Loucy (cell line): ENCODE measurements around the gene TOLLIP.
"Not testable (repeated sequence)": the region's sequence is repeated elsewhere in the genome, so short reads cannot be mapped to it uniquely, and the experiment has no call there.

ENCODE experiments used
- H2AFZ ChIP-seq: fragments of 200-600 bp; sonication (generic); 2 replicates; pipeline ENCODE4 v1.6.0; 2016; ENCODE audit warnings: antibody characterized with exemption, mild to moderate bottlenecking, low read length, moderate library complexity
- H3F3A ChIP-seq: fragments of 200-600 bp; 2 replicates; pipeline ENCODE4 v1.6.0; 2016; ENCODE audit warnings: antibody characterized with exemption, low read depth, mild to moderate bottlenecking
- H3K27me3 ChIP-seq: fragments of 200-600 bp; sonication (generic); 2 replicates; pipeline ENCODE4 v1.6.1; 2014; ENCODE audit warnings: low read length, mild to moderate bottlenecking; ENCODE audit not compliant: insufficient read depth, poor library complexity, severe bottlenecking
- H3K36me3 ChIP-seq: fragments of 200-600 bp; sonication (generic); 2 replicates; pipeline ENCODE4 v1.6.1; 2016; ENCODE audit warnings: low read length; ENCODE audit not compliant: insufficient read depth
- H3K4me1 ChIP-seq: fragments of 200-600 bp; sonication (generic); 2 replicates; pipeline ENCODE4 v1.5.1; 2014; ENCODE audit warnings: low read length, mild to moderate bottlenecking; ENCODE audit not compliant: insufficient read depth, poor library complexity, severe bottlenecking
- H3K4me2 ChIP-seq: fragments of 200-600 bp; sonication (generic); 2 replicates; pipeline ENCODE4 v1.6.0; 2014; ENCODE audit warnings: antibody characterized with exemption, low read length, low read depth, mild to moderate bottlenecking; ENCODE audit not compliant: poor library complexity, severe bottlenecking
- H3K4me3 ChIP-seq: fragments of 200-600 bp; sonication (generic); 2 replicates; pipeline ENCODE4 v1.5.1; 2014; ENCODE audit warnings: low read length, mild to moderate bottlenecking, mixed read lengths; ENCODE audit not compliant: poor library complexity, severe bottlenecking
- H3K79me2 ChIP-seq: fragments of 200-600 bp; sonication (generic); 2 replicates; pipeline ENCODE4 v1.6.1; 2014; ENCODE audit warnings: low read length; ENCODE audit not compliant: insufficient read depth
- H3K9ac ChIP-seq: fragments of 200-600 bp; sonication (generic); 2 replicates; pipeline ENCODE4 v1.6.0; 2014; ENCODE audit warnings: mild to moderate bottlenecking, low read depth, low read length, moderate library complexity; ENCODE audit not compliant: poor library complexity, severe bottlenecking
- H3K9me2 ChIP-seq: fragments of 200-600 bp; sonication (generic); replicated peaks from 2 replicates; pipeline ENCODE4 v1.6.1; 2016; ENCODE audit warnings: low read depth, low read length, mixed read lengths
- H3K9me3 ChIP-seq: fragments of 200-600 bp; sonication (generic); 2 replicates; pipeline ENCODE4 v1.6.1; 2014; ENCODE audit warnings: mild to moderate bottlenecking, antibody characterized with exemption, low read length, low read depth; ENCODE audit not compliant: insufficient read depth
- H4K20me1 ChIP-seq: fragments of 200-600 bp; sonication (generic); 2 replicates; pipeline ENCODE4 v1.6.0; 2014; ENCODE audit warnings: antibody characterized with exemption, low read length, mild to moderate bottlenecking; ENCODE audit not compliant: insufficient read depth, poor library complexity, severe bottlenecking
- EZH2phosphoT487 ChIP-seq: fragments of 200-600 bp; IDR thresholded peaks from 2 replicates; pipeline ENCODE4 v1.6.1; 2018; ENCODE audit warnings: antibody characterized with exemption, mild to moderate bottlenecking, moderate library complexity, borderline replicate concordance
- TF ChIP-seq, protein P1 (sequence below): fragments of 200-600 bp; sonication (generic); conservative IDR thresholded peaks from 2 replicates; pipeline ENCODE4 v1.5.1; 2014; ENCODE audit warnings: mild to moderate bottlenecking, antibody characterized with exemption, low read length

TOLLIP gene

DNA sequence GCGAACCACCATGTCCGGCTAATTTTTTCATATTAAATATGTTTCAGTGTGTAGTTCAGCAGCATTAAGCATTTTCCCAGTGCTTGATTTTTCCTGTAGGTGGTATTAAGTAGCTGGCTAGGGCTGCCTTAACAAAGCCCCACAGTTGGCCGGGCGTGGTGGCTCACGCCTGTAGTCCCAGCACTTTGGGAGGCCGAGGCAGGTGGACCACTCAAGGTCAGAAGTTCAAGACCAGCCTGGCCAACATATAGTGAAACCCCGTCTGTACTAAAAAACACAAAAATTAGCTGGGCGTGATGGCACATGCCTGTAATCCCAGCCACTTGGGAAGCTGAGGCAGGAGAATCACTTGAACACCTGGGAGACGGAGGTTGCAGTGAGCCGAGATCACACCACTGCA, 33.5 kb upstream of the TOLLIP start:
- no peaks in the 10 kb centered on the region for H3K36me3 ChIP-seq
- H3K9me2 ChIP-seq: no peaks in the 10 kb centered on the region
- H3K4me2 ChIP-seq: no peak overlapping the region
- H4K20me1 ChIP-seq: no peaks in the 10 kb centered on the region
- H3K79me2 ChIP-seq: no peaks in the 10 kb centered on the region
- no peak overlapping the region for H3K4me3 ChIP-seq
- TF ChIP-seq EZH2phosphoT487: no peak
- TF ChIP-seq, protein P1, sequence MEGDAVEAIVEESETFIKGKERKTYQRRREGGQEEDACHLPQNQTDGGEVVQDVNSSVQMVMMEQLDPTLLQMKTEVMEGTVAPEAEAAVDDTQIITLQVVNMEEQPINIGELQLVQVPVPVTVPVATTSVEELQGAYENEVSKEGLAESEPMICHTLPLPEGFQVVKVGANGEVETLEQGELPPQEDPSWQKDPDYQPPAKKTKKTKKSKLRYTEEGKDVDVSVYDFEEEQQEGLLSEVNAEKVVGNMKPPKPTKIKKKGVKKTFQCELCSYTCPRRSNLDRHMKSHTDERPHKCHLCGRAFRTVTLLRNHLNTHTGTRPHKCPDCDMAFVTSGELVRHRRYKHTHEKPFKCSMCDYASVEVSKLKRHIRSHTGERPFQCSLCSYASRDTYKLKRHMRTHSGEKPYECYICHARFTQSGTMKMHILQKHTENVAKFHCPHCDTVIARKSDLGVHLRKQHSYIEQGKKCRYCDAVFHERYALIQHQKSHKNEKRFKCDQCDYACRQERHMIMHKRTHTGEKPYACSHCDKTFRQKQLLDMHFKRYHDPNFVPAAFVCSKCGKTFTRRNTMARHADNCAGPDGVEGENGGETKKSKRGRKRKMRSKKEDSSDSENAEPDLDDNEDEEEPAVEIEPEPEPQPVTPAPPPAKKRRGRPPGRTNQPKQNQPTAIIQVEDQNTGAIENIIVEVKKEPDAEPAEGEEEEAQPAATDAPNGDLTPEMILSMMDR: no peak
- H3K27me3 ChIP-seq: no peaks in the 10 kb centered on the region
- H2AFZ ChIP-seq: no peak overlapping the region
- no peaks in the 10 kb centered on the region for H3F3A ChIP-seq
- no peaks in the 10 kb centered on the region for H3K9me3 ChIP-seq
- H3K9ac ChIP-seq: no peak overlapping the region
- no peaks in the 10 kb centered on the region for H3K4me1 ChIP-seq

DNA sequence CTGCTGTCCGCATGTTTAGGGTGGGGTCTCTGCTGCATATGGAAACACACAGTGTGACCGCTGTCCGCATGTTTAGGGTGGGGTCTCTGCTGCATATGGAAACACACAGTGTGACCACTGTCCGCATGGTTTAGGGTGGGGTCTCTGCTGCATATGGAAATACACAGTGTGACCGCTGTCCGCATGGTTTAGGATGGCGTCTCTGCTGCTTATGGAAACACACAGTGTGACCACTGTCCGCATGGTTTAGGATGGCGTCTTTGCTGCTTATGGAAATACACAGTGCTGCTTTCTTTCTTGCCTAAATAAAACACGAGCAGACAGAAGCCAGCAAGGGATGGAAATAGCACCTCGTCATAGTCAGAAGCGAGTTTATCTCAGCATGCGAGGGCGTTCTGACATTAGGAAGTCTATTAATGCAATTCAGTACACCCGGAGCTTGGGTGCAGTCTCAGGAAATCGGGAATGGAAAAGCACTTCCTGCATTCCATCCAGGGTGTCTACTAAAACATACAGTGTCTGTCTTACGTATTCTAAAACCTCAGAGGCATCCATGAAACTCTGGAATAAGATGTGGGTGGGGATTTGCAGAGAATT, 32.6 kb upstream of the TOLLIP start:
- no peak overlapping the region for H3K4me2 ChIP-seq

DNA sequence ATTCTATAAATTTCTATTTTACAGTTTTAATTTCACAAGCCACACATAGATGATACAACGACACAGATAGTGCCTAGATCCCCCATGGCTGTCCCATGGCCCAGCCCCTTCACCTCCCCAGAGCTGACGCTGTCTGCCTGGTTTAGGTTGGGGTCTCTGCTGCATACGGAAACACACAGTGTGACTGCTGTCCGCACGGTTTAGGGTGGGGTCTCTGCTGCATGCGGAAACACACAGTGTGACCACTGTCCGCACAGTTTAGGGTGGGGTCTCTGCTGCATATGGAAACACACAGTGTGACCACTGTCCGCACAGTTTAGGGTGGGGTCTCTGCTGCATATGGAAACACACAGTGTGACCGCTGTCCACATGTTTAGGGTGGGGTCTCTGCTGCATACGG, 31.8 kb upstream of the TOLLIP start:
- not testable (repeated sequence) for H3K9me2 ChIP-seq, H3K9me3 ChIP-seq, H3K36me3 ChIP-seq, H3K9ac ChIP-seq, H3K27me3 ChIP-seq, H3K4me3 ChIP-seq, H3F3A ChIP-seq, H3K4me1 ChIP-seq, H4K20me1 ChIP-seq, H3K79me2 ChIP-seq, H2AFZ ChIP-seq, H3K4me2 ChIP-seq

More for the DNA sequence above, 32.6 kb upstream of the TOLLIP start:
- H2AFZ ChIP-seq: no peak overlapping the region
- H3K79me2 ChIP-seq: no peaks in the 10 kb centered on the region
- no peak overlapping the region for H3K9ac ChIP-seq
- H3K4me1 ChIP-seq: no peaks in the 10 kb centered on the region
- H4K20me1 ChIP-seq: no peaks in the 10 kb centered on the region
- no peaks in the 10 kb centered on the region for H3F3A ChIP-seq
- H3K4me3 ChIP-seq: no peak overlapping the region
- H3K9me2 ChIP-seq: no peaks in the 10 kb centered on the region
- TF ChIP-seq, protein P1: no peak
- no peak for TF ChIP-seq EZH2phosphoT487
- no peaks in the 10 kb centered on the region for H3K9me3 ChIP-seq
- no peaks in the 10 kb centered on the region for H3K36me3 ChIP-seq
- H3K27me3 ChIP-seq: no peaks in the 10 kb centered on the region

DNA sequence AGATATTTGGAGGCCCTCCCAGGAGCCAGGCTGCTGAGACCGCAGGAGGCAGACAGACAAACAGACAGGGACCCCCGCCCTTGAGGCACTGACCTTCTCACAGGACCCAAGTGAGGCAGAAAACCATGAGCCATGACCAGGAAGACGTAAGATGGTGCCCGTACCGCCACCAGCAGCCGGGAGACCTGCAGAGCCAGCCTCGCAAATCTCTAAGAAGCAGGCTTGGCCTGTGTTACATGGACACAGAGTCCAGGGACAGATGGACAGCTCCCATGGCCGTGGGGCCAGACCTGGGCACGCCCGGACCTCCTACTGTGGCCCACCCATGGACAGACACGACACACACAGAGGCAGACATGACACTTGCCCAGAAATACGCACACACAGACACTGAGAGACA, 30.7 kb upstream of the TOLLIP start:
- Histone ChIP-seq H3K27me3 (no peaks in the 10 kb centered on the region), H3K9ac (no peak overlapping the region), H3K4me3 (no peak overlapping the region), H3K36me3 (no peaks in the 10 kb centered on the region), H4K20me1 (no peaks in the 10 kb centered on the region), H2AFZ (no peak overlapping the region), H3K4me1 (no peaks in the 10 kb centered on the region), H3K79me2 (no peaks in the 10 kb centered on the region), H3K9me2 (no peaks in the 10 kb centered on the region), H3K9me3 (no peaks in the 10 kb centered on the region), H3F3A (no peaks in the 10 kb centered on the region), H3K4me2 (no peak overlapping the region)
- TF ChIP-seq, protein P1: no peak
